ENCODE measurements around the gene DSCAML1.

DNA sequence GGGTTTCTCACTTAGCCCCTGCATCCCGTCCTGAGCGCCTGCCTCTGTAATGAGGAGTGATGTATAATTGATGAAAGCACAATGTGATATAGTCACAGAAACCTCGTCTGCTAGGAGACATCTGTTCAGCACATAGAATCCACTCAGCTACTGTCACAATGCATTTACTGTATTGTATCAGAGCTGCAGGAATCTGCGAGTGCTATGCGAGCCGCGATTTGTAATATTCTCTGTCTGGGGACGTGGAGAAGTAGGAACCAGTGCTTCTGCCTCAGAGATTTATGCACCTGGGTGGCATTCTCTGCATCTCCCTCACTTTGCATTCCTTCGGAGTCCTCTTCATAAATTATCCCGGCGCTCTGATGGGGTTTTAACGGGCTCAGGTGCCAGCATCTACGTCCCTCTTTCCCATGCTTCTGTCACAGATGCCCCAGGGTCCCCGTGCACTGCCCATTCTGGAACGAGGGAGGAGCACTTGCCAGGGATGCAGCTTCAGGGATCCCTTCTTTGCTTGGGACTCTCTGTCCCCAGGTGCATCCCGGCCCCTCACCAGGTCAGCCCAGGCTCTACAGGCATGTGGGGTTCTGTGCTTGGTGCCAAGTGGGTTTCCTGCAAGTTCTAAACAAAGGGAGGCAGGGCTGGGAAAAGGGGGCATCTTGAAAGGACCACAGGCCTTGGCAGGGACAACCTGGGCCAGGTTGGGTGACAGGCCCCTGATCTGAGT, 205.5 kb downstream of the DSCAML1 start:
- TF ChIP-seq, protein P1, sequence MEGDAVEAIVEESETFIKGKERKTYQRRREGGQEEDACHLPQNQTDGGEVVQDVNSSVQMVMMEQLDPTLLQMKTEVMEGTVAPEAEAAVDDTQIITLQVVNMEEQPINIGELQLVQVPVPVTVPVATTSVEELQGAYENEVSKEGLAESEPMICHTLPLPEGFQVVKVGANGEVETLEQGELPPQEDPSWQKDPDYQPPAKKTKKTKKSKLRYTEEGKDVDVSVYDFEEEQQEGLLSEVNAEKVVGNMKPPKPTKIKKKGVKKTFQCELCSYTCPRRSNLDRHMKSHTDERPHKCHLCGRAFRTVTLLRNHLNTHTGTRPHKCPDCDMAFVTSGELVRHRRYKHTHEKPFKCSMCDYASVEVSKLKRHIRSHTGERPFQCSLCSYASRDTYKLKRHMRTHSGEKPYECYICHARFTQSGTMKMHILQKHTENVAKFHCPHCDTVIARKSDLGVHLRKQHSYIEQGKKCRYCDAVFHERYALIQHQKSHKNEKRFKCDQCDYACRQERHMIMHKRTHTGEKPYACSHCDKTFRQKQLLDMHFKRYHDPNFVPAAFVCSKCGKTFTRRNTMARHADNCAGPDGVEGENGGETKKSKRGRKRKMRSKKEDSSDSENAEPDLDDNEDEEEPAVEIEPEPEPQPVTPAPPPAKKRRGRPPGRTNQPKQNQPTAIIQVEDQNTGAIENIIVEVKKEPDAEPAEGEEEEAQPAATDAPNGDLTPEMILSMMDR (IDR thresholded peaks at IDR 0.05; ENCODE audit: control extremely low read depth in 1 of 3, insufficient read depth in 1 of 3, low read depth in 1 of 3, low read length in 3 of 3): no peak
- TF ChIP-seq ZNF274 (IDR thresholded peaks at IDR 0.05; ENCODE audit: borderline replicate concordance, extremely low read depth, low read length): no peak

Data from H1 (cell line).